HPDE6-E6E7 (cell line): ENCODE measurements around the gene PARVA.
A peak's percentile ranks its signal among the peaks of the same experiment; 100 is the strongest.

ENCODE experiments used
- DNase-seq: peaks from one replicate; pipeline ENCODE4 v3.0.0; 2011; ENCODE audit warnings: missing footprints; ENCODE audit errors: extremely low spot score

Gene PARVA

DNA sequence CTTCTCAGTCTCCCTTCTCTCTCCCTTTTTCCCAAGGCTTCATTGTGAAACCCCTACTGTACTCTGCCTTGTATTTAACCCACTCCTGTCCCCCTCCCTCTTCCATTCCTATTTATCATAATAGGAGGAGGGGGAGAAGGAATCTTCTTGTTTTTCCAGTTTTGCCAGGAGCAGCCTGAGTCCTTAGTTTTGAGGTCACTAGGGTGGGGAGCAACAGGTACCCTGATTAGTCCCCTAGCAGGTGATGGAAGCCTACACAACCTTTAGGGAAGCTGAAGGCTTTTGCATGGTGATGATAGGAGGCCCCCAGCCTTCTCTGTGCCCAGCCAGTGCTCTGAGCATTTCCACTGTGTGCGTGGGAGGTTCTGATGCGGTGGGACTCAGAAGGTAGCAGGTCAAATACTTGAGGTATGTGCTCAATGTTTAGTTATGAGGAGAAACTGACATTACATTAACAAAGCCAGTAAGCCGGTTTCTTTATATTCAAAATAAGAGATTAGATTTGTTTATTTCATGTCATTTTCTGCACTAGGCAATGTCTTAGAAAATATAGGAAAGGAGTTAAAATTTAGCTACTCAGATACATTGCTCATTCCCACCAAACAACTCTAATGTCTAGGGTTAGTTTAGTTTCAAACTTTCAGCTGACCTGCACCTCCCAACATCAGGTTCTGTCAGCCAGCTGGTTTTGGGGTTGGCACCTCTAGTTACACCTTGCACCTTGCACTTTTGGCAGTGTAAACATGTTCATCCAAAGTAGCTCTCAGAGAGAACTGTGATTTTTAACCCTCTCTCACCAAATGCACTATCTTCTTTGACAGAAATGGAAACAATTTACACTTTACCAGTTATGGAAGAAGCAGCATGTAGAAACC is 26.0 kb downstream of the PARVA start:
- no peak for DNase-seq

DNA sequence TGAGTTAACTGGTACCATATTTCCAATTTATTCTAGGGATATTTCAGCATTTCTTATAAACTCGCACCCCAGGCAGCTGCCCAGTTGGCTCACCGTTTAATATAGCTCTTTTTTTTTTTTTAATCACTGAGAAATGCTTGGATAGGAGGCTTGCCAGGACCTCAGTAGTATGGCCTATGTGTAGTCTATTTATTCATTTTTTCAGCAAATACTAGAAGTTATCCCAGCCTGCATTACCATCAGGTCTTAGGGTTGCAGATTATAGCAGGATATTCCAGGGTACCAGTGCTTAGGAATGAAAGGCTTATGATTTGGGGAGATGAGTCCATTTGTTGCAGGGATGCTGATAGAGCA is 26.6 kb downstream of the PARVA start:
- DNase-seq, result no peak

DNA sequence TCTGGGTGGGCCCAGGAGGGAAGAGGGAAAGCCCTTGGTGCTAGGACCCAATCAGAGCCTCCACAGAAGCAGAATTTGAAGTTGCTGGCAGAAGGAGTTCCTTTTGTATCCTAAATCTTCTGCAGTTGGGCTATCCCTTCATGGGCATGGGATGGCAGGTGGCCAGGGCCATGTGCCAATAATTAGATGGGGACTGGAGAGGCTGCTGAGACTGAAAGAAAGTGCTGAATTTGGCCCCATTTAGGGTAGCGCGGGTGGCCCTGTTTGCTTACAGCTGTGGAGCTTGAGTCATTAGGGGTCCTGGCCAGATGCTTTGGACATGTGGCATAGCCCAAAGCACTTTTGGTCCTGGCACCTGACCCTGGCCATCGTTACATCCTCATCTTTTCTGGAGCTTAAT is 27.1 kb downstream of the PARVA start:
- DNase-seq, result no peak

DNA sequence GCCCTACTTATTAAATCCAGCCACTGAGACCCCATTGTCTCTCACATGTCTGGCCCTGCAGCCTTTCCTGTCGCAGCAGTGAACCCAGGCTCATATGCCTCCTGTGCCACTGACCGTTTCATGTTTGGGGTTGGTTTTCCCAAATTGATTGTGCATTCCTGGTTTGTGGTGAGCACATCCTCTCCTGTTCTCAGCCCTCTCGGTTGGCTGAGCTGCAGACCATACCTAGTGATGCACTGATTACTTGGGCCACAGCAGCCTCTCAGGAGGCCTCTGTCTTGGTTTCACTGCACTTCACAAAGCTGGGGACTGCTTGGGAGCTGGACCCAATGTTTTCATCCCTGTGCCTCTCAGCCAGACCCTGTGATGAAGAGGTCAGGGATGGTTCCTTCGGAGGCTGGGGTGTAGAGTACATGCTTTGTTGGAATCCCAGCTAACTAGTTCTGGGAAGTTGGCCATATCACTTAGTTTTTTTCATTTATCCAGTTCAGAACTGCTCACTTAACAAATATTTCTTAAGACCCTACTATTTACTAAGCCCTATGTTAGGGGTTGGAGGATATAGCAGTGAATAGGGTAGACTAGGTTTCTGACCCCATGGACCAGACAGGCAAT is 30.9 kb downstream of the PARVA start:
- DNase-seq, result no peak

DNA sequence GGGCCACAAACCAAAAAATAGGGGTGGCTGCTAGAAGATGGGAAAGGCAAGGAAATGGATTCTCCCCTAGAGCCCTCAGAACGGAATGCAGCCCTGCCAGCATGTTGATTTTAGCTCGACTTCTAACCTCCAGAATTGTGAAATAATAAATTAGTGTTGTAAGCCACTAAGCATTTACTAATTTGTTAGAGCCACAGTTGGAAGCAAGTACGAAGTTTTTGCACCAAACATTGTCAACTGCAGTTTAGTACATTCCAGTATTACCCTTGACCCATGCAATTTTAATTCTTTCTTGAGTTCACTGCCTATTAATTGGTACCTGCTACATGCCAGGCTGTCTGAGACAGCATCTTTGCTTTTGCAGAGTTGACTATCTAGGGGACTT is 32.2 kb downstream of the PARVA start:
- DNase-seq, result no peak

DNA sequence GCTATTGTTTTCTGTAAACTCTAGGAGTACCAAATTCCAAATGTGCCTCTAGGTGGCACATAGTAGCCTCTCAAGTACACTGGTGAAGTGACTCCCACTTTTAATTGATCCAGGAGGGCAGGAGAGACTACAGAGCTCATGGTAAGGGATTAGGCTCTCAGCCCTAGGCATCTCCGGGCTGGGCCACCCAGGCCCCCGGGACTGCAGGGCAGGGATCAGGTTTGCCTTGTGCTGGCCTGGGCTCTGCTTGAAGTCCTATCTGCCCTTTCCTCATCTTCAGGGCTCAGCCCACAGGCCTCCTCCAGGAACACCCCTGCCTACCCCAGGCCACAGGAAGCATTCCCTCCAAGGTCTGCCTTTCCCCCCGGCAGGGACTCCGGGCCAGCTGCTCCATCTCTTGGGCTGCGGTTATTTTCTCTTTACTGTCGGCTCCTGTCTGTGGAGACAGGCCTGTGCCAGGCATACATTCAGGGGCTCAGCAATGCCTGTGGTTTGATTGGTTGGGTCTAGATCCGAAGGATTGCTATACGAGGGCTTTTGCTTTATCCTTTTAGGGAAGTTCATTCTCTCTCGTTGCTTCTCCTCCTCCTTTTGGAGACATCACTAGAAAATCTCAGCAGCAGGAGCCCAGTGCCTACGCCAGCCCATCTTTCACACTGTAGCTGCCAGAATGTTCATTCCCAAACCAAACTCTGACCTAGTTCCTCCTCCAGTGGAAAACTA is 32.8 kb downstream of the PARVA start:
- no peak for DNase-seq

DNA sequence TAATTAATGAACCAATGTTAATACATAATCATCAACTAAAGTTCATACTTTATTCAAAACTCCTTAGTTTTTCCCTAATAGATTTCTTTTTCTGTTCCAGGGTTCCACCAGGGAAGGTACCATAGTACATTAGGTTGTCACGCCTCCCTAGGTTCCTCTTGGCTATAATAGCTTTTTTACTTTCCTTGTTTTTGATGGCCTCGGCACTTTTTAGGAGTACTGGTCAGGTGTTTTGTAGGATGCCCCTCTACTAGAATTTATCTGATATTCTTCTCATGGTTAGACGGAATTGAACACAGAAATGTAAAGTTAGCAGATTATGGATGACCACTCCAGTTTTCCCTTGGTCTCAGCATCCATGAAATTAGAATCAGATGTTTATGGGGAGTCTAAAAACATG is 34.0 kb downstream of the PARVA start:
- no peak for DNase-seq

DNA sequence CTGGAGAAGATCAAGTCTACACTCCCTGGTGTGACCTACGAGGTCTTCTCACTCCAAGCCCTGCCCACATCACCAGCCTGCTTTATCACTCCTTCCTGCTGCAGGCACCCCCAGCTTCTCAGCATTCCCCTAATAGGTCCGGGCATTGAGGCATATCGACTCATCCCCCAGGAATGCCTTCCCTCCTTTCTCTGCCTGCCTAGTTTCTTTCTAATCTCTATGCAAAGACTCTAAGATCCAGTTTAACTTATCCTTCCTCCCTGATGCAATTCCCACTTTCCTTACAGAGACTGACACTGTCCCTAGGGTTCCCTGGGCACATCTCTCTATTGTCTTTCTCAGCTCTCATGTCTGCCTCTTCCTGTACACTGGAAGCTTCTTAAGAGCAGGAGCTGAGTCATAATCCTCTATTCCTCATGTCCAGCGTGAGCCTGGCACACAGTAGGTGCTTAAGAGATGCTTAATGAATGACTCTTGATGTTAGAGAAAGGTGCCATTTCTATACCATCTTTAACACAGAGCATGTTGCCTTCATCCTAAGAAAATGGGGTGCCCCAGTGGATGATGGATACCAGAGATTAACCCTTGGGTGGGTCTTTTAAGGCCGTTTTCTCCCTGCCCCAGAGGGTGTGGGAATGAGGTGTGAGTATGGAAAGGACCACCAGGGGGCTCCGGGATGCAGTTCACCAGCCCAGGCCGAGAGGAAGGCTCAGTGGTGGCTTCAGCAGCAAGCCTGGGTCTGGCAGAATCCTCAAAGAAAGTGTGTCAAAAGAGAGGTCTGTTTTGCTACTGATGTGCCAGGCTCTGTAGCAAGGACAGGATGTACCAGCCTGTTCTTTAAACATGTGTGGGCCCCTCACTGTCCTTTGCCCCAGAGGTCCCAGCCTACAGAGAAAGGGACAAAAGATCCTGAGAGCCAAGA is 34.7 kb downstream of the PARVA start:
- DNase-seq, result peak; percentile 46

DNA sequence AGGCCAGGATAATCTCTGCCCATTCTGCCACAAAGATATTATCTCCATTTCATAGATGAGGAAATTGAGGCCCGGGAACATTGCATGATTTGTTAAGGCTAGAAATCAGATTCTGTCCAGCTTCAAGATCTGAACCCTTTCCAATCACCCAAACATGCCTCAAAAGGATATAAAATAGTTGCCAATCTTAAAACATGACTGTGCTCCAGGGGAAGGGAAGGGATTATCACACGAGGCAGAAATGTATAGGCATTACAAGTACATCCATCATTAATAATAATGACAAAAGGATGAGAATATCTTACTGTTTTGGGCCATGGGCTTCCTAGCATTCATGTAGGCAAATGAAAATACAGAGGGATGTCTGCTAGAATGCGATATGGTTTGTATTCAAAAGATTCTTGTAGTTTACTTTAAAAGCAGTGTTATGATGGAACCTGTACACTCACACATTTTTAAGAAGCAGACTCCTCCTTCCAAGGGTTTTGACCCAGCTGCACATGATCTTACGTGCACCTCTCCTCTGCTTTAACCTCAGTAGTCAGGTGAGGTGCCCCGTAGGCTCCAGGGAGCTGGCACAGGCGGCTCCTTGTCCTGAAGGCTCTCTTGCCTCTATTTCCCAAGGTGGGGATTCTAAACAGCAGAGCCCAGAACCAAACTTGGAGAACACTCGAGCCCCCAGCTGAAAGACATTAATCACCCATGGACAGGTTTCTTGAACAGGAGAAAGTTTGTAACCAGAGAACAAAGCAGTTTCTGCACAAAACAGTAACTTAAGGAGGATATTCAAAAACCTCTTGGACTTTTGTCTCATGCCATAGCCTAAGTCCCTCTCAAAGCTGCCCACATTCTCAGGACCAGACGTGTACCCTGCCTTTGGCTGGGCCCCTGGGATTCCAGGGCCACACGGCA is 36.0 kb downstream of the PARVA start:
- DNase-seq, result no peak

DNA sequence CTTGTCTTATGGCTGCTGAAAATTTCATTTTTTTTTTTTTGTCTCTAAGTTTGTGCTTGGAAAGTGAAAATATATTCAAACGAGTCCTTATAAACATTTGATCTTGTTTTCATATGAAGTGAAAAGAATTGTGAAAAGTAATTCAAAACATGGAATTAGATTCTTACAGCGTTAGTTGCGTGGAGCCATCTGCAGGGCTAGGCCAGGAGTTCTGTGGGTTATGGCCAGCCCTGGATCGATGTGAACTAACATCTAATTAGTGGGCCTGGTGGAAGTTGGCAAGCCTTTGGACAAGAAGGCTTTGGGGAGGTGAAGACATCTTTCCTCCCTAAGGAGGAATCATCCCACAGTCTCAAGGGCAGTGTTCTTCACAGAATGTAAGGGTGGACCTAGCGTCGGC is 37.2 kb downstream of the PARVA start:
- DNase-seq, result no peak

DNA sequence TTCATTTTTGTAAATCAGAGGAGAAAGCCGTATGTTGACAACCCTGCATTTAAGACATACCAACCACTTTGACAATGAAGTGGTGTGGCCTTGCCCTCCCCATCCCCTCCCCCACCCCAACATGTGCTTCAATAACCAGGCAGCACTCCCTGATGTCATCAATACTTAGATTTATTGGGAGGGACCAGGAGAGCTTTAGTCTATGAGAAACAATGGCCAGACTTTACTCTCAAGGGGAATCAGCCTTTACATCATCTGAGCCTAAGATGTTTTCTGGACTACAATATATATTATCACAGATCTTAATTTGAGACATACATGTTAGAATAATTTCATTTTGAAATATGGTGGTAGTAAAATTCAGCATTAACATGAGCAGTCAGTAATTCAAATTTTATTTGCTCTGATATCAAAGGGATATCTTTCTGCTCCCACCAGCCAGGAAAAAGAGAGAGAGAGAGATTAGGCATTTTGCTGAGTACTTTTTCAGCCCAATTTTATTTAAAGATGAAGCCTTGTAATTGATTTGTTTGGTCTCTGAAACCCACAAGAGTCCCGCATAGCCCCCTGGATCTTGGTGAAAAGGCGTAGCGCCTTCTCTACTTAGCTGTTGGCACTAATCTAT is 38.1 kb downstream of the PARVA start:
- DNase-seq, result no peak

DNA sequence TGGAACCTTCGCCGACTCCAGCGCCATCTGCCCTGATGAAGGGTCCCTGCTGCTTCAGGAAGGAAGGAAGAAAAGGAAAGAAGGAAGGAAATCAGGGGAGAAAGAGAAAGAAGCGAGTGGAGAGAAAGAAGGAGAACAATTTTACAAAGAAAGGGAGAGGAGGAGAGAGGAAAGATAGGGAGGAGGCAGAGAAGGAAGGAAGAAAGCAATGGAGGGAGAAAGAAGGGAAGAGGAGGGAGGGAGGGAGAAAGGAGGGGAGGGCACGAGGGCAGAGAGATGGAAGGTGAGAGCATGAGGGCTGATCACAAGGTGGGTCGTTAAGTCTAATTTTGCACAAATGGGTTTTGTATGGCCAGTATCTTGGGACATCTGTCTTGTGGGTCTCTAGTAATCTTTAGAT is 39.2 kb downstream of the PARVA start:
- no peak for DNase-seq

DNA sequence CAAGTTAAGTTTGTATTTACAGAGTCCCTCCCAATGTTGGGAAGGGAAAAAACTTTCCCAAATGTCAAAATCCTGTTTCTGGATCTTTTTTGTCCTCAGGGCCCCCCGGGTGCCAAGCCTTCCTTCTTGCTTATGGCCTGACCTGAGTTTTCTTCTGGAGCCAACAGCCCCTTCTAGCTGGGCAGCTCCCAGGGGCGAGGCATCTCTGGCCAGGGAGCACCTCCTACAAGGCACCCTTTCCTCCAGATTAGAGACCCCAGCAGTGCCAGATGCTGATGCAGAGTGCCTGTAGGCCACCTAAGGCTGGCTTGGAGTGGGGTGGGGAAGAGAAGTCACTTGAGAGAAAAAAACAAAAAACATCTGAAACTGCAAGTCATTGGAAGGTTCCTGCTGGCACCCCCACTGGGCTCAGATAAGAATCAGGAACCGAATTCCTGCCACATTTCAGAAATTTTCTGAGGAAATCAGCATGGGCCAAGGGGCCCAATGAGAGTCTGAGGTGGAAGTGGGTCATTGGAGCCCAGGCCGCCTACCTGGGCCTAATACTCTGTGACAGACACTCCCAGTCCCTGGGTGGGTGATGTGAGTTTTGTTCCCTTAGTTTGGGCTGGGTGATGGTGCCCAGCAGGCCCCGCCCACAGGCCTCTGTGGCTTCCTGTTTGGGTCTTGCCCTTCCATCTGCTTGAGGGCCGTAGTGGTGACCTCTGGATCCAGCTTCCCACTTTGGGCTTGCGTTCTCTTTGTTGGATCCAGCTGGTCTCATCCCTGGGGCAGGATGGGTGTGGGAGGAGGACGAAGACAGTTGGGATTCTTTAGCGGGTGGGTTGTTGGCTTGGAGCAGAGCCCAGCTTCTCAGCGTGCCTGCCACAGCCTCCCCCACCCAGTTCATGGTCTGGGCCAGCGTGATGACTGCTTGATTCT is 40.6 kb downstream of the PARVA start:
- no peak for DNase-seq

DNA sequence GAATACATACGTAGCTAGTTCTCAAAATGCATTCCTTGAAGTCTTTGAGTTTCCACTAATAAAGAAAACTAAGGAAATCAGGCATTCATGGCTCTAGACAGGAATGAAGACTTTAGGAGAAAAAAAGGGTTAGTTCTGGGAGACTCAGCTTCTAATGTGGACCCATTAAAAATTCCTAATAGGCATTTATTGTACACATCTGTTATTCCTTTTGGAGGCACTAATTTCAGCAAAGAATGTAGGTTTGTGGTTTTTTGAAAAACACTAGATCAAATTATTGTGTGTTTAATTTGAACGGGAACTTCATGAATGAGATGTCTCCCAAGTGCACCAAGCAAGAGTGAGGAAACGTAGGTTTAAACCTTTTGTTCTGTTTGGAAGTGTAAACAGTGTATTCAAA is 42.7 kb downstream of the PARVA start:
- no peak for DNase-seq

DNA sequence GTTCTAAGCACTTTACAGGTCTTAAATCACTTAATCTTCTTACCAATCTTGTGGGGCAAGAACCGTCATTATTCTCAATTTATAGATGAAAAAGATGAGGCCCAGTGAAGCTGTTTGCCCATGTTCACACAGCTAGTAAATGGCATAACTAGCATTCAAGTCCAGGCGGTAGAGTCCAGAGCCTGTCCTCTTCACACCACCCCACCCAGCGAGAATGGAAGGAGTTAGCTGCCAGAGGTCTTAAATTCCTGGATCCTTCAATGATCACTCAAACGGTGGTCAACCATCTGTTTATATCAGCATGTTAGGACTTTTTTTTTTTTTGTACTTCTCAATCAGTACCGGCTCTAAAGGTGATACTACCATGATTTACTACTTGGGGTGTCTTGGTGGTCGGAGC is 43.3 kb downstream of the PARVA start:
- no peak for DNase-seq

DNA sequence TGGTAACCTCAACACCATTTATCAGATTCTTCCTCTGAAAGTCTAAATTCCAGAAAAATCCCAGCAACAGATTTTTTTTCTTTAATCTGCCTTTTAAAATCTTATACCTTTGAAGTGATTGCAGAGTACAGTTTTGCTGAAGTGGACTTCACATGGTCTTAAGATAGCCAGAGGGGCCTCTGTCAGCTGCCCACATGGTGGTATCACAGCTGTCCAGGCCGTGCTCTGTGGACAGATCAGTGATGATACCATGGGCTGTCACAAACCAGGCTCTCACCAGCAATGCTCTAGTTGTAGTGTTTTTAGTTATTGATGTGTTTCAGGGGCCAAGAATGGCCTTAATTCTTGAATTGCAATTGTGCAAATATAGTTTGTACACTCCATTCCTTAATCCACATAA is 44.0 kb downstream of the PARVA start:
- no peak for DNase-seq

DNA sequence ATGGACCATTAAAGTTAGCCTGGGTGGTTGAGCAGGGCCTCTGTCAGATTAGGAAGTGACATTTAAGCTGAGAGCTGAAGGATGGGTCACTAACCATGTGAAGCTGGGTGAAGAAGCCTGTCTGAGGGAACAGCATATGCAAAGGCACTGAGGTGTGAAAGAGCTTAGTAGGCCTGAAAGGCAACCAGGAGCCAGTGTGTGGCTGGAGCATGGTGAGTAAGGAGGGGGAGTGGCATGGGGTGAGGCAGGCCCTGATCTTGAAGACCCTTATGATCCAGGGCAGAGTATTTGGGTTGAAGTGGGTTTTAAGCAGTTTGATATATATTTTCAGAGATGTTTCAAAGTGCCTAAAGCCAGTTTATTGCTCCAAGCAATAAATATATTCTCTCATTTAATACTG is 48.8 kb downstream of the PARVA start:
- no peak for DNase-seq

DNA sequence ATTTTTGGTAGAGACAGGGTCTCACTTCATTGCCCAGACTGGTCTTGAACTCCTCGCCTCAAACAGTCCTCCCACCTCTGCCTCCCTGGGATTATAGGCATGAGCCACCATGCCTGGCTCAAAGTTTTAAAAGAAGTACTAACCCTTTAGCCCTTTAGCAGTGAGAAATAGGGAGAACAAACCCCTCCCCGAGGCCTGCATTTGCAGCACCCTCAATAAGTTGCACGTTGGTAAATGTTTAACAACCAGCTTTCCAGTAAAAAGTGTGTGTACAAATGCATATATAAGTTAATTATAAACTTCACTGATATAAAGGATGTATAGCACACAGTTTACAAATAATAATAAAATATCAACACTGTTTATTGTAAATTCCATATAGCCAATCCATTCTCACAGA is 51.8 kb downstream of the PARVA start:
- DNase-seq, result no peak

DNA sequence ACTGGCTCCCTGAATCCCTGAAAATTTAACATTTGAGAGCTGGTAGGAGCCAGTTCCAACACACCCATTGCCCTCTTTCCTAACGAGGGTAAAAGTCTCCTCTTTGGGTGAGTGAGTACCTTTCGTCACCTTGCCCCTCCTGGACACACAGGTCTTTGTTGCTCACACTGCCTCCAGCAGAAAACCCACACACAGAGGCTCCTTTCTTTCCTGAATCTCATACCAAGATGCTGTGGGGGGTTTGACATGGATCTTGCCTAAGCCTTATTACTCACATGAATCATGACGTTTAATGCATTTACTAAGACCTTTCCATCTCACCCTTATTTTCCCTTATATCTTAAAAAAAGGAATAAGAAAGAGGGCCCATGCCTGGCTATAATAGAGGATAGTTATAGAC is 53.0 kb downstream of the PARVA start:
- peak; percentile 37 for DNase-seq
